Upper lobe of left lung (tissue), 6 donors: ENCODE results near the gene SLC25A6. TPM values are rescaled to one million over a fixed set of nuclear protein-coding genes. Genes with fewer than 3 reads are reported as not detected.
"Not testable (repeated sequence)": the region's sequence is repeated elsewhere in the genome, so short reads cannot be mapped to it uniquely, and the experiment has no call there.

Source experiments
- ATAC-seq, 2 donors: fragments of 200-7000 bp; cut with Tn5 transposase; one replicate each; pipeline ENCODE4 v1.9.1; 2022; ENCODE audit warnings: mild to moderate bottlenecking in 2 of 2, moderate library complexity in 2 of 2; ENCODE audit not compliant: low FRiP score in 2 of 2
- DNase-seq, 2 donors: peaks; one replicate each; pipeline ENCODE4 v3.0.0-alpha.2; 2019 to 2020
- H3K27ac ChIP-seq, 4 donors: fragments of 200-600 bp; sonication (generic); one replicate each; pipeline ENCODE4 v1.5.1; 2016 to 2019
- H3K27me3 ChIP-seq, 4 donors: fragments of 200-600 bp; sonication (generic); one replicate each; pipeline ENCODE4 v1.5.1; 2017 to 2019
- H3K36me3 ChIP-seq, 4 donors: fragments of 200-600 bp; sonication (generic); one replicate each; pipeline ENCODE4 v1.5.1; 2016 to 2019
- H3K4me1 ChIP-seq, 4 donors: fragments of 200-600 bp; sonication (generic); one replicate each; pipeline ENCODE4 v1.5.1; 2018 to 2019
- H3K4me3 ChIP-seq, 4 donors: fragments of 200-600 bp; sonication (generic); one replicate each; pipeline ENCODE4 v1.5.1; 2017 to 2019; ENCODE audit warnings: mild to moderate bottlenecking in 2 of 4, moderate library complexity in 1 of 4
- H3K9me3 ChIP-seq, 4 donors: fragments of 200-600 bp; sonication (generic); one replicate each; pipeline ENCODE4 v1.5.1; 2018 to 2019
- EP300 ChIP-seq, 4 donors: sonication (generic); formaldehyde crosslinking; IDR thresholded peaks; one replicate each; pipeline ENCODE4 v1.5.1; 2017; ENCODE audit warnings: antibody characterized with exemption in 4 of 4, control low read depth in 2 of 4
- POLR2A ChIP-seq, 4 donors: fragments of 450-650 bp; IDR thresholded peaks; one replicate each; pipeline ENCODE4 v1.5.1; 2016 to 2017; ENCODE audit warnings: antibody characterized with exemption in 4 of 4, mild to moderate bottlenecking in 2 of 4
- POLR2AphosphoS5 ChIP-seq, 2 donors: sonication (generic); formaldehyde crosslinking; IDR thresholded peaks; one replicate each; pipeline ENCODE4 v1.5.1; 2017; ENCODE audit warnings: antibody characterized with exemption in 2 of 2
- WGBS, 2 donors: methylation state at CpG; one replicate each; pipeline ENCODE4 v1.1.5; 2017 to 2018; 5-methylcytosine and 5-hydroxymethylcytosine counted together
- total RNA-seq, 6 donors: library from RNA; depleted of rRNA in 4 of 6; stranded (reverse); fragments of >200 nt in 4 of 6; gene quantifications; one replicate each; pipeline versions ENCODE4 v1.1.0 to v1.2.1, GENCODE V29; 2016 to 2021
- TF ChIP-seq, protein P1 (sequence below), 6 experiments: fragments of 450-650 bp in 4 of 6; fragments of 200-600 bp in 2 of 6; sonication (generic) in 2 of 6; IDR thresholded peaks; one replicate each; pipeline ENCODE4 v1.5.1; 2016 to 2019; ENCODE audit warnings: antibody characterized with exemption in 6 of 6
- donor health status: DM: no; HTN: no; CAD: no; lungs with moderate emphysema.
- donor health status: DM: no; HTN: yes; CAD: no; lungs with severe emphysema.

Gene SLC25A6
- total RNA-seq, 6 donors from 2014 or later = 158 to 460 (median 285) TPM

DNA sequence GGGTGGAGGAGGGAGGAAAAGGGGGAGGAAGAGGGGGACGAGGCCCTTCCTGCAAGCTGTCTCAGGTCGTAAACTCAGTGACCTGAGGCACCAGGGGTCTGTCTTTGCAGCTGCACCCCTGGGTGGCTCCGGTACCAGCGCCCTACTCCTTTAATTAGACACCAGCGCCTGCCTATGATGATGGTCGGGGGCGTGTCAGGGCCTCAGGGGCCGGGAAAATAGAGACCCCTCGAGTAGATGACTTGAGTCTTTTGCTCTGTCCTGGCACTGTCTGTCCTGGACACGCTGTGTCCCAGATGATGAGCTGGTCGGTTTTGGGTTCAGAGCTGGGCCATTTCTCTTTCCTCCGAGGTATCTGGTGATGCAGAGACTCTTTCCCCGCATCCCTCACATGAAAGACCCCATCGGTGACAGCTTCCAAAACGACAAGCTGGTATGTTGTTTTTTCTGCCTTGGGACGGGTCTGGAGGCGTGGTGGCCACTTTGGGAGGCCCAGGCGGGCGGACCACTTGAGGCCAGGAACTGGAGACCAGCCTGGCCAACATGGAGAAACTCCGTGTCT lies 11.2 kb downstream of the SLC25A6 start:
- H3K4me3 ChIP-seq = no peak overlapping the region
- peaks cover 5 to 44% (median 24%) of the 10 kb centered on the region in 4 donors for H3K36me3 ChIP-seq
- no peak for DNase-seq
- H3K27me3 ChIP-seq = no peaks in the 10 kb centered on the region
- no peaks in the 10 kb centered on the region for H3K4me1 ChIP-seq
- 63 to 76% methylated on average over 9 to 10 of the region's 20 CpGs for WGBS, 2 donors
- no peak overlapping the region for H3K27ac ChIP-seq
- H3K9me3 ChIP-seq = no peaks in the 10 kb centered on the region
- no peak for TF ChIP-seq EP300 (IDR thresholded peaks at IDR 0.05)
- peak in 1 of 4 donors; percentile 4 for TF ChIP-seq POLR2A (IDR thresholded peaks at IDR 0.05)
- TF ChIP-seq, protein P1, sequence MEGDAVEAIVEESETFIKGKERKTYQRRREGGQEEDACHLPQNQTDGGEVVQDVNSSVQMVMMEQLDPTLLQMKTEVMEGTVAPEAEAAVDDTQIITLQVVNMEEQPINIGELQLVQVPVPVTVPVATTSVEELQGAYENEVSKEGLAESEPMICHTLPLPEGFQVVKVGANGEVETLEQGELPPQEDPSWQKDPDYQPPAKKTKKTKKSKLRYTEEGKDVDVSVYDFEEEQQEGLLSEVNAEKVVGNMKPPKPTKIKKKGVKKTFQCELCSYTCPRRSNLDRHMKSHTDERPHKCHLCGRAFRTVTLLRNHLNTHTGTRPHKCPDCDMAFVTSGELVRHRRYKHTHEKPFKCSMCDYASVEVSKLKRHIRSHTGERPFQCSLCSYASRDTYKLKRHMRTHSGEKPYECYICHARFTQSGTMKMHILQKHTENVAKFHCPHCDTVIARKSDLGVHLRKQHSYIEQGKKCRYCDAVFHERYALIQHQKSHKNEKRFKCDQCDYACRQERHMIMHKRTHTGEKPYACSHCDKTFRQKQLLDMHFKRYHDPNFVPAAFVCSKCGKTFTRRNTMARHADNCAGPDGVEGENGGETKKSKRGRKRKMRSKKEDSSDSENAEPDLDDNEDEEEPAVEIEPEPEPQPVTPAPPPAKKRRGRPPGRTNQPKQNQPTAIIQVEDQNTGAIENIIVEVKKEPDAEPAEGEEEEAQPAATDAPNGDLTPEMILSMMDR (IDR thresholded peaks at IDR 0.05) = no peak
- peak in 1 of 2 donors; percentile 4 for ATAC-seq

DNA sequence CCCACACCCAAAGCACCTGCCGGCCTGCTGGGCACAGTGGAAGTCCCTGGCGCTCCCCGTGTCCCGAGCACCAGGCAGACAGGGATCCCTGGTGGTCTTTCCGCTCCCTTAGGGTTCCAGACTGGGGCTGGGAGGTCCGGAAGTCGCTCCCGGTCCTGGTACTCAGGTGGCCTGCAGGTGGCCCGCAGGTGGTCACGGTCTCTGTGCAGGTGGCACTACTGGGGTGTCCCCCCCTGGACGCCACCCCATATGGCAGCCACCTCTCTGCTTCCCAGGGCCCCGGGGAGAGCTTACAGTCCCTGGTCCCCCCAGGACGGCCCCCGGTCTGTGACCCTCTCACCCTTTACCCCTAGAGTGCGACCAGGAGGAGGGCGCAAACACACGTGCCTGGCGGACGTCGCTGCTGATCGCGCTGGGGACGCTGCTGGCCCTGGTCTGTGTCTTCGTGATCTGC lies 13.6 kb downstream of the SLC25A6 start:
- no peak overlapping the region for H3K27ac ChIP-seq
- H3K36me3 ChIP-seq = peaks cover 0 to 20% (median 6%) of the 10 kb centered on the region in 4 donors
- H3K4me1 ChIP-seq = no peaks in the 10 kb centered on the region
- no peak overlapping the region for H3K4me3 ChIP-seq
- DNase-seq (peak in 1 of 2 donors; percentile 75), ATAC-seq (peak; percentile 40 to 70)
- H3K27me3 ChIP-seq = no peaks in the 10 kb centered on the region
- 89 to 95% methylated on average over 18 to 24 of the region's 24 CpGs for WGBS, 2 donors
- no peaks in the 10 kb centered on the region for H3K9me3 ChIP-seq
- TF ChIP-seq EP300 (IDR thresholded peaks at IDR 0.05) (no peak), POLR2AphosphoS5 (IDR thresholded peaks at IDR 0.05) (no peak), POLR2A (IDR thresholded peaks at IDR 0.05) (no peak)
- TF ChIP-seq, protein P1 (IDR thresholded peaks at IDR 0.05) = no peak

DNA sequence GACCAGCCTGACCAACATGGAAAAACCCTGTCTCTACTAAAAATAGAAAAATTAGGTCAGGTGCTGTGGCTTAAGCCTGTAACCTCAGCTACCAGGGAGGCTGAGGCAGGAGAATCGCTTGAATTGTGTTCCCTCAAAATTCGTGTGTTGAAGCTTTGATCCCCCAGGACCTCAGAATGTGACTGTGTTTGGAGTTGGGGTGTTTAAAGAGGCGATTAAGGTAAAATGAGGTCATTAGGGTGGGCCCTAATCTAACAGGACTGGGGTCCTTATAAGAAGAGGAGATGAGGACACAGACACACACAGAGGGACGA lies 23.6 kb downstream of the SLC25A6 start:
- H3K27me3 ChIP-seq = no peaks in the 10 kb centered on the region
- WGBS, 2 donors = 83 to 89% methylated on average over 4 of the region's 4 CpGs
- DNase-seq (no peak), ATAC-seq (no peak)
- no peaks in the 10 kb centered on the region for H3K4me1 ChIP-seq
- no peak overlapping the region for H3K27ac ChIP-seq
- H3K9me3 ChIP-seq = no peaks in the 10 kb centered on the region
- H3K36me3 ChIP-seq = peaks cover 0 to 15% (median 5%) of the 10 kb centered on the region in 4 donors
- TF ChIP-seq, protein P1 (IDR thresholded peaks at IDR 0.05) = no peak
- no peak for TF ChIP-seq POLR2AphosphoS5 (IDR thresholded peaks at IDR 0.05)
- no peak for TF ChIP-seq POLR2A (IDR thresholded peaks at IDR 0.05)
- no peak for TF ChIP-seq EP300 (IDR thresholded peaks at IDR 0.05)
- H3K4me3 ChIP-seq = no peak overlapping the region

- not testable (repeated sequence) for H3K9me3 ChIP-seq, ATAC-seq, DNase-seq, H3K4me1 ChIP-seq, H3K27me3 ChIP-seq, H3K27ac ChIP-seq, H3K4me3 ChIP-seq
- WGBS, 2 donors = no CpG with 5 or more reads among the region's 63 CpGs
- peaks cover 0 to 32% (median 5%) of the 10 kb centered on the region in 4 donors for H3K36me3 ChIP-seq
Measured at GRCh38 chrX:1366363-1366762, 25.6 kb downstream of the SLC25A6 start.

DNA sequence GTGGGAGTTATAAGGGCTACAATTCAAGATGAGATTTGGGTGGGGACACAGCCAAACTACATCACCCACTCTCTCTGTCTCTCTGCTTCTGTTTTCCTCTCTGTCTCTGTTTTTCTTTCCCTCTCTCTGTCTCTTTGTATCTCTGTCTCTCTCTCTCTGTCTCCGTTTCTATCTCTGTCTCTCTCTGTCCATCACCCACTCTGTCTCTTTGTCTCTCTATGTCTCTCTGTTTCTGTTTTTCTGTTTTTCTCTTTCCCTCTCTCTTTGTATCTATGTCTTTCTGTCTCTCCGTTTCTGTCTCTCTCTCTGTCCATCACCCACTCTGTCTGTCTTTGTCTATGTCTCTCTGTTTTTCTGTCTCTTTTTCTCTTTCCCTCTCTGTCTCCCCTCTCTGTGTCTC lies 30.0 kb downstream of the SLC25A6 start:
- H3K4me3 ChIP-seq = no peak overlapping the region
- H3K27me3 ChIP-seq = no peaks in the 10 kb centered on the region
- H3K36me3 ChIP-seq = peaks cover 0 to 59% (median 15%) of the 10 kb centered on the region in 4 donors
- ATAC-seq = no peak
- no peak overlapping the region for H3K27ac ChIP-seq
- no peaks in the 10 kb centered on the region for H3K4me1 ChIP-seq
- DNase-seq = no peak
- peaks cover 4 to 7% (median 5%) of the 10 kb centered on the region in 4 donors for H3K9me3 ChIP-seq
- TF ChIP-seq EP300 (IDR thresholded peaks at IDR 0.05) (no peak), POLR2A (IDR thresholded peaks at IDR 0.05) (no peak), POLR2AphosphoS5 (IDR thresholded peaks at IDR 0.05) (no peak)
- TF ChIP-seq, protein P1 (IDR thresholded peaks at IDR 0.05) = no peak
- WGBS, 2 donors = 90 to 94% methylated on average over 2 of the region's 2 CpGs
